ENCODE measurements around the gene ALKBH3. TPM values are rescaled to one million over a fixed set of nuclear protein-coding genes. Genes with fewer than 3 reads are reported as not detected.

ALKBH3 gene
- polyA plus RNA-seq, 1 donor (not counting 4 experiments of a cell fraction or from before 2014, with no cell fraction given): 42.4 TPM

DNA sequence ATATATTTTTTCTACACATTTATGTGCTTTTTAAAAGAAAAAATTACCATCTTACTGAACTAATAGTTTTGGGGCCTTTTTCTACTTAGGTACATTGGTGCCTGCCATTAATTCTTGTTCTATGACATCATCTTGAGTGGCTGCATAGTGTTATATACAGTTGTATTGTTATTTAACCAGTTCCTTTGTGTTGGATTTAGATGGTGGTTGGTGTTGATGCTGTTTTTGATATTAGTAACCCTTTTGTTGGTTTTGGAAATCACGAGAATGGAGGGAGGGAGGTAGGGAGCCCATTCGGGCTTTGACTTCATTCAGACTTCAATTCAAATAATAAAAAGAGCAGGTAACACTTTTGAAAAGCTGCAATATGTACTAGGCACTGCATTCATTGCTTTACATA is 46.4 kb downstream of the ALKBH3 start:
- no peak overlapping the region for H3K4me2 ChIP-seq (ENCODE audit: control insufficient read depth, extremely low read depth, insufficient read depth, low read depth, low read length)
- dilution Hi-C loops (cut with MboI; ENCODE audit: extremely low pct_ligation_motif_present, low sequenced_read_pairs): no loop called here

DNA sequence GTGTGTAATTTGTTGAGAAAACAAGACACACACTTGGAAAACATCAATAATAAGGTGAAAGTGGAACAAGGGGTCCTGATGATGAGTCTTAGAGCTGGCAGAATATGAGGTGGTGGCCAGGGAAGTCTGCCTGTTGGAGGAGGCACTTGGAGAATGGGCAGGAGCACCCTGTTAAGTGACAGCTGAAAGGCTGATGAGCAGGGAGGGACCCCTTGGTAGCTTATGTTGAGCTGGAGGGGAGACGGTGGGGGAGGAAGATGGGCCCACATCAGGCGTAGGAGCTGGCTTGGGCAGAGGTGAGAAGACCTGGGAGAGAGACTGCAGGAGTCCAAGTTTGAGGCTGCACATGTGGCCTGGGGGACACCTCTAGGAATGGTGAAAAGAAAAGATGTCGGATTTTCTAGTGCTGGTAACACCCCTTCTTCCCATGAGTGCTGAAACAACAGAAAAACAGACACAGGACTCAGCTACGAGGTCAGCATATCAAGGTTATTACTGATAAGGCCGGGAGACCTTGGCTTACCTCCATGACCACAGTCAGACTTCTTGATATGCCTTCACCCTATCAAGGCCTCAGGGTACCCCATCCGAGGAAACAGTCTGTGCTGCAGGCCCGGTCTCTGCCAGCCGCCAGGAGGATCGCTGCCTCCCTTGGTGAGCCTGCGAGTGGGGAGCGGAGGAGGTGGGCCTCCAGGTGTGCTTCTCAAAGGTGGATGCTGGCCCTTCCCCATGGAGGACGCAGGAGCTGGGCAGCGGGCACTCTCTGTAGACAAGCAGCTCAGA is 47.5 kb downstream of the ALKBH3 start:
- no peaks in the 10 kb centered on the region for H3K27me3 ChIP-seq (ENCODE audit: control insufficient read depth, extremely low read depth, insufficient read depth, low read length)
- H3K79me2 ChIP-seq (ENCODE audit: control insufficient read depth, insufficient read depth, low read length): no peaks in the 10 kb centered on the region
- dilution Hi-C loops (cut with MboI; ENCODE audit: extremely low pct_ligation_motif_present, low sequenced_read_pairs): no loop called here
- no peak overlapping the region for H3K27ac ChIP-seq (ENCODE audit: control insufficient read depth, insufficient read depth, low read length)
- no peaks in the 10 kb centered on the region for H3K9me1 ChIP-seq (ENCODE audit: control insufficient read depth, extremely low read depth, insufficient read depth, low read length)
- DNase-seq (ENCODE audit: low read depth, low spot score) (no peak), FAIRE-seq (no peak)
- no peaks in the 10 kb centered on the region for H3K9me3 ChIP-seq (ENCODE audit: control insufficient read depth, low read depth, low read length)
- no peaks in the 10 kb centered on the region for H3K36me3 ChIP-seq (ENCODE audit: control insufficient read depth in 2 of 2, extremely low read depth in 1 of 2, insufficient read depth in 2 of 2, low read length in 2 of 2)
- H3K9ac ChIP-seq (ENCODE audit: control insufficient read depth, extremely low read depth, insufficient read depth, low read length): no peak overlapping the region
- TF ChIP-seq EZH2 (IDR thresholded peaks at IDR 0.05; ENCODE audit: low read length): no peak
- H4K20me1 ChIP-seq (ENCODE audit: control insufficient read depth, extremely low read depth, insufficient read depth, low read length): no peaks in the 10 kb centered on the region
- H3K4me1 ChIP-seq (ENCODE audit: control insufficient read depth, extremely low read depth, insufficient read depth, low read length): no peaks in the 10 kb centered on the region
- H3K4me3 ChIP-seq (ENCODE audit: control insufficient read depth in 2 of 3, extremely low read depth in 1 of 3, insufficient read depth in 2 of 3, low read depth in 1 of 3, low read length in 3 of 3): no peak overlapping the region
- no peak overlapping the region for H2AFZ ChIP-seq (ENCODE audit: control insufficient read depth, low read length)
- H3K4me2 ChIP-seq (ENCODE audit: control insufficient read depth, extremely low read depth, insufficient read depth, low read depth, low read length): no peak overlapping the region

More for the DNA sequence above, 46.4 kb downstream of the ALKBH3 start:
- Histone ChIP-seq H2AFZ (ENCODE audit: control insufficient read depth, low read length) (no peak overlapping the region), H3K27me3 (ENCODE audit: control insufficient read depth, extremely low read depth, insufficient read depth, low read length) (no peaks in the 10 kb centered on the region), H3K36me3 (ENCODE audit: control insufficient read depth in 2 of 2, extremely low read depth in 1 of 2, insufficient read depth in 2 of 2, low read length in 2 of 2) (peaks cover 0 to 2% of the 10 kb centered on the region in 2 experiments), H3K9me3 (ENCODE audit: control insufficient read depth, low read depth, low read length) (no peaks in the 10 kb centered on the region), H3K9me1 (ENCODE audit: control insufficient read depth, extremely low read depth, insufficient read depth, low read length) (no peaks in the 10 kb centered on the region), H3K4me1 (ENCODE audit: control insufficient read depth, extremely low read depth, insufficient read depth, low read length) (no peaks in the 10 kb centered on the region), H3K27ac (ENCODE audit: control insufficient read depth, insufficient read depth, low read length) (no peak overlapping the region), H3K79me2 (ENCODE audit: control insufficient read depth, insufficient read depth, low read length) (no peaks in the 10 kb centered on the region), H3K9ac (ENCODE audit: control insufficient read depth, extremely low read depth, insufficient read depth, low read length) (no peak overlapping the region), H4K20me1 (ENCODE audit: control insufficient read depth, extremely low read depth, insufficient read depth, low read length) (no peaks in the 10 kb centered on the region), H3K4me3 (ENCODE audit: control insufficient read depth in 2 of 3, extremely low read depth in 1 of 3, insufficient read depth in 2 of 3, low read depth in 1 of 3, low read length in 3 of 3) (no peak overlapping the region)
- TF ChIP-seq, protein P1, sequence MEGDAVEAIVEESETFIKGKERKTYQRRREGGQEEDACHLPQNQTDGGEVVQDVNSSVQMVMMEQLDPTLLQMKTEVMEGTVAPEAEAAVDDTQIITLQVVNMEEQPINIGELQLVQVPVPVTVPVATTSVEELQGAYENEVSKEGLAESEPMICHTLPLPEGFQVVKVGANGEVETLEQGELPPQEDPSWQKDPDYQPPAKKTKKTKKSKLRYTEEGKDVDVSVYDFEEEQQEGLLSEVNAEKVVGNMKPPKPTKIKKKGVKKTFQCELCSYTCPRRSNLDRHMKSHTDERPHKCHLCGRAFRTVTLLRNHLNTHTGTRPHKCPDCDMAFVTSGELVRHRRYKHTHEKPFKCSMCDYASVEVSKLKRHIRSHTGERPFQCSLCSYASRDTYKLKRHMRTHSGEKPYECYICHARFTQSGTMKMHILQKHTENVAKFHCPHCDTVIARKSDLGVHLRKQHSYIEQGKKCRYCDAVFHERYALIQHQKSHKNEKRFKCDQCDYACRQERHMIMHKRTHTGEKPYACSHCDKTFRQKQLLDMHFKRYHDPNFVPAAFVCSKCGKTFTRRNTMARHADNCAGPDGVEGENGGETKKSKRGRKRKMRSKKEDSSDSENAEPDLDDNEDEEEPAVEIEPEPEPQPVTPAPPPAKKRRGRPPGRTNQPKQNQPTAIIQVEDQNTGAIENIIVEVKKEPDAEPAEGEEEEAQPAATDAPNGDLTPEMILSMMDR (optimal IDR thresholded peaks at IDR 0.05 in 1 of 3, IDR thresholded peaks at IDR 0.05 in 1 of 3, conservative IDR thresholded peaks at IDR 0.05 in 1 of 3; ENCODE audit: extremely low read depth in 1 of 3, insufficient read depth in 2 of 3, low read length in 3 of 3): no peak
- no peak for TF ChIP-seq EZH2 (IDR thresholded peaks at IDR 0.05; ENCODE audit: low read length)
- FAIRE-seq: no peak
- no peak for DNase-seq (ENCODE audit: low read depth, low spot score)
